HepG2 (cell line): ENCODE measurements around the gene SSC4D. TPM values are rescaled to one million over a fixed set of nuclear protein-coding genes. Genes with fewer than 3 reads are reported as not detected.

Experiments
- ARID2 ChIP-seq: sonication (generic); formaldehyde crosslinking; IDR thresholded peaks from 2 replicates; pipeline ENCODE4 v1.8.1; 2022; ENCODE audit warnings: mild to moderate bottlenecking, missing genetic modification reagents, borderline replicate concordance
- CEBPB ChIP-seq: IDR thresholded peaks from 2 replicates; pipeline ENCODE4 v1.6.1; 2011; ENCODE audit warnings: low read depth, low read length, improper control_type of control experiment, borderline replicate concordance
- CREB3 ChIP-seq: sonication (generic); formaldehyde crosslinking; IDR thresholded peaks from 2 replicates; pipeline ENCODE4 v1.5.0; 2020; ENCODE audit warnings: missing genetic modification reagents
- ETS1 ChIP-seq: sonication (generic); formaldehyde crosslinking; IDR thresholded peaks from 2 replicates; pipeline ENCODE4 v1.4.0; 2020; ENCODE audit warnings: missing genetic modification reagents
- FOXK1 ChIP-seq: sonication (generic); formaldehyde crosslinking; IDR thresholded peaks from 2 replicates; pipeline ENCODE4 v1.4.0; 2020; ENCODE audit warnings: low read depth, missing genetic modification reagents, borderline replicate concordance
- HCFC1 ChIP-seq: fragments of 150-350 bp; IDR thresholded peaks from 2 replicates; pipeline ENCODE4 v1.6.1; 2014; ENCODE audit warnings: low read depth, low read length
- JUN ChIP-seq: sonication (generic); formaldehyde crosslinking; IDR thresholded peaks from 2 replicates; pipeline ENCODE4 v1.4.0; 2020; ENCODE audit warnings: mild to moderate bottlenecking, missing genetic modification reagents
- KDM2A ChIP-seq: sonication (generic); formaldehyde crosslinking; IDR thresholded peaks from 2 replicates; pipeline ENCODE4 v1.4.0; 2020; ENCODE audit warnings: low read depth, missing genetic modification reagents, borderline replicate concordance
- KLF16 ChIP-seq, 2 experiments: sonication (generic) in 1 of 2; formaldehyde crosslinking in 1 of 2; IDR thresholded peaks; 2 replicates each; pipeline versions ENCODE4 v1.6.1 to v1.8.0; 2016 to 2023; ENCODE audit warnings: missing genetic modification reagents in 2 of 2, missing compliant biosample characterization in 1 of 2
- LCORL ChIP-seq, 2 experiments: fragments of 450-650 bp in 1 of 2; sonication (generic) in 1 of 2; formaldehyde crosslinking in 1 of 2; IDR thresholded peaks; 2 replicates each; pipeline versions ENCODE4 v1.5.0 to v1.6.1; 2017 to 2020; ENCODE audit warnings: antibody characterized with exemption in 1 of 2, missing genetic modification reagents in 1 of 2
- MIER2 ChIP-seq: IDR thresholded peaks from 2 replicates; pipeline ENCODE4 v1.6.1; 2016; ENCODE audit warnings: missing biosample characterization, missing genetic modification reagents
- MYNN ChIP-seq: sonication (generic); formaldehyde crosslinking; IDR thresholded peaks from 2 replicates; pipeline ENCODE4 v1.4.0; 2020; ENCODE audit warnings: mild to moderate bottlenecking, low read depth, missing genetic modification reagents
- PAX8 ChIP-seq: sonication (generic); formaldehyde crosslinking; IDR thresholded peaks from 2 replicates; pipeline ENCODE4 v1.8.0; 2022; ENCODE audit warnings: mild to moderate bottlenecking, missing genetic modification reagents, borderline replicate concordance
- RBM39 ChIP-seq: fragments of 200-400 bp; formaldehyde crosslinking; IDR thresholded peaks from one replicate; pipeline ENCODE4 v1.6.1; 2018; ENCODE audit warnings: antibody characterized with exemption, mild to moderate bottlenecking, low read depth, low read length; ENCODE audit not compliant: poor library complexity, severe bottlenecking
- RNF2 ChIP-seq: fragments of 450-650 bp; conservative IDR thresholded peaks from 2 replicates; pipeline ENCODE4 v1.6.1; 2016; ENCODE audit warnings: low read depth
- SMYD3 ChIP-seq: sonication (generic); formaldehyde crosslinking; IDR thresholded peaks from 2 replicates; pipeline ENCODE4 v1.8.1; 2023; ENCODE audit warnings: mild to moderate bottlenecking, missing genetic modification reagents
- SUZ12 ChIP-seq: fragments of 150-350 bp; IDR thresholded peaks from 2 replicates; pipeline ENCODE4 v1.6.1; 2014; ENCODE audit warnings: low read depth, low read length
- ZKSCAN1 ChIP-seq: fragments of 150-350 bp; IDR thresholded peaks from 2 replicates; pipeline ENCODE4 v1.6.1; 2014; ENCODE audit warnings: low read length
- ZNF3 ChIP-seq: IDR thresholded peaks from 2 replicates; pipeline ENCODE4 v1.7.0; 2017; ENCODE audit warnings: inconsistent platforms
- ZNF503 ChIP-seq: sonication (generic); formaldehyde crosslinking; IDR thresholded peaks from 2 replicates; pipeline ENCODE4 v1.4.0; 2020; ENCODE audit warnings: missing genetic modification reagents
- ZNF550 ChIP-seq: sonication (generic); formaldehyde crosslinking; IDR thresholded peaks from 2 replicates; pipeline ENCODE4 v1.4.0; 2020; ENCODE audit warnings: mild to moderate bottlenecking, missing genetic modification reagents, borderline replicate concordance
- polyA plus RNA-seq, 8 experiments: library from polyadenylated mRNA; depleted of rRNA in 3 of 8; stranded (reverse) in 7 of 8; unstranded in 1 of 8; fragments of >200 nt; fragmentation: Illumina TruSeq in 4 of 8; extraction: Trizol in 4 of 8; gene quantifications; 2 replicates each; pipeline versions ENCODE4 v1.2.1 to v1.2.3, GENCODE V29; 2011 to 2016; ENCODE audit warnings: low read depth in 4 of 8, missing spikeins in 1 of 8, mixed read lengths in 1 of 8; ENCODE audit not compliant: insufficient read depth in 1 of 8
- total RNA-seq, 5 experiments: library from RNA; depleted of rRNA; stranded (reverse); fragments of >200 nt; fragmentation: Illumina TruSeq; extraction: Trizol; gene quantifications; 2 replicates each; pipeline ENCODE4 v1.2.3, GENCODE V29; 2016; ENCODE audit warnings: low read depth in 1 of 5
- TF ChIP-seq, protein P1 (sequence below): sonication (generic); formaldehyde crosslinking; IDR thresholded peaks from 2 replicates; pipeline ENCODE4 v1.4.0; 2020; ENCODE audit warnings: missing genetic modification reagents
- TF ChIP-seq, protein P2 (sequence below): IDR thresholded peaks from 2 replicates; pipeline ENCODE4 v1.6.1; 2016; ENCODE audit warnings: missing compliant biosample characterization, missing genetic modification reagents, borderline replicate concordance

SSC4D gene
- total and polyA plus RNA-seq, 2 of the 13 experiments (the other 11 are each of a cell fraction or from before 2014, with no cell fraction given) = 33.3 to 63.8 TPM

GRCh38 chr7:76358011-76358480 is 51.5 kb downstream of the SSC4D start (continued):
- 0 out of 2 replicates have a peak, but pooled peaks have one; percentile 2 for TF ChIP-seq ZNF550
- no peak for TF ChIP-seq MYNN (CRISPR knock-in tag)
- no peak for TF ChIP-seq ZNF3 (CRISPR knock-in tag)
- TF ChIP-seq HCFC1 = no peak
- peak; percentile 8 for TF ChIP-seq RBM39
- no peak for TF ChIP-seq PAX8 (CRISPR knock-in tag)
- no peak for TF ChIP-seq CEBPB
- no peak for TF ChIP-seq KDM2A (CRISPR knock-in tag)
- no peak for TF ChIP-seq ZNF503 (CRISPR knock-in tag)
- TF ChIP-seq SMYD3 (CRISPR knock-in tag) = 0 out of 2 replicates have a peak, but pooled peaks have one; percentile 25
- no peak for TF ChIP-seq RNF2
- TF ChIP-seq LCORL (IDR thresholded peaks at IDR 0.05) = no peak
- no peak for TF ChIP-seq LCORL (CRISPR knock-in tag; IDR thresholded peaks at IDR 0.05)
- TF ChIP-seq SUZ12 = no peak
- TF ChIP-seq, protein P1, sequence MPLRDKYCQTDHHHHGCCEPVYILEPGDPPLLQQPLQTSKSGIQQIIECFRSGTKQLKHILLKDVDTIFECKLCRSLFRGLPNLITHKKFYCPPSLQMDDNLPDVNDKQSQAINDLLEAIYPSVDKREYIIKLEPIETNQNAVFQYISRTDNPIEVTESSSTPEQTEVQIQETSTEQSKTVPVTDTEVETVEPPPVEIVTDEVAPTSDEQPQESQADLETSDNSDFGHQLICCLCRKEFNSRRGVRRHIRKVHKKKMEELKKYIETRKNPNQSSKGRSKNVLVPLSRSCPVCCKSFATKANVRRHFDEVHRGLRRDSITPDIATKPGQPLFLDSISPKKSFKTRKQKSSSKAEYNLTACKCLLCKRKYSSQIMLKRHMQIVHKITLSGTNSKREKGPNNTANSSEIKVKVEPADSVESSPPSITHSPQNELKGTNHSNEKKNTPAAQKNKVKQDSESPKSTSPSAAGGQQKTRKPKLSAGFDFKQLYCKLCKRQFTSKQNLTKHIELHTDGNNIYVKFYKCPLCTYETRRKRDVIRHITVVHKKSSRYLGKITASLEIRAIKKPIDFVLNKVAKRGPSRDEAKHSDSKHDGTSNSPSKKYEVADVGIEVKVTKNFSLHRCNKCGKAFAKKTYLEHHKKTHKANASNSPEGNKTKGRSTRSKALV (CRISPR knock-in tag) = no peak
- TF ChIP-seq ETS1 (CRISPR knock-in tag) = no peak
- TF ChIP-seq, protein P2, sequence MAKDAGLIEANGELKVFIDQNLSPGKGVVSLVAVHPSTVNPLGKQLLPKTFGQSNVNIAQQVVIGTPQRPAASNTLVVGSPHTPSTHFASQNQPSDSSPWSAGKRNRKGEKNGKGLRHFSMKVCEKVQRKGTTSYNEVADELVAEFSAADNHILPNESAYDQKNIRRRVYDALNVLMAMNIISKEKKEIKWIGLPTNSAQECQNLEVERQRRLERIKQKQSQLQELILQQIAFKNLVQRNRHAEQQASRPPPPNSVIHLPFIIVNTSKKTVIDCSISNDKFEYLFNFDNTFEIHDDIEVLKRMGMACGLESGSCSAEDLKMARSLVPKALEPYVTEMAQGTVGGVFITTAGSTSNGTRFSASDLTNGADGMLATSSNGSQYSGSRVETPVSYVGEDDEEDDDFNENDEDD (CRISPR knock-in tag) = no peak
- TF ChIP-seq ZKSCAN1 = no peak
- TF ChIP-seq KLF16 (CRISPR knock-in tag; IDR thresholded peaks at IDR 0.05) = no peak
- TF ChIP-seq JUN (CRISPR knock-in tag) = no peak
- no peak for TF ChIP-seq FOXK1 (CRISPR knock-in tag)
- no peak for TF ChIP-seq CREB3 (CRISPR knock-in tag)
- no peak for TF ChIP-seq MIER2 (CRISPR knock-in tag)
- peak; percentile 56; the same call in 1 of the 2 replicates for TF ChIP-seq ARID2 (CRISPR knock-in tag)
